SK-N-SH treated with all-trans-retinoic acid at 6 μM for 48 hours (cell line): Measurements from ENCODE around the gene GRAMD4.

Source experiments
- ATAC-seq: fragments of 200-7000 bp; cut with Tn5 transposase; 3 replicates; pipeline ENCODE4 v1.9.1; 2020; ENCODE audit warnings: mild to moderate bottlenecking, moderate library complexity
- ARNTL ChIP-seq: fragments of 450-650 bp; formaldehyde crosslinking; IDR thresholded peaks from 2 replicates; pipeline ENCODE4 v1.5.0; 2020; ENCODE audit warnings: low read depth, mild to moderate bottlenecking, moderate library complexity, borderline replicate concordance
- BACH2 ChIP-seq: fragments of 250-450 bp; sonication (Bioruptor Pico); IDR thresholded peaks from 2 replicates; pipeline ENCODE4 v1.9.0; 2021; ENCODE audit warnings: mild to moderate bottlenecking, borderline replicate concordance
- CREB5 ChIP-seq: fragments of 250-450 bp; sonication (Bioruptor Pico); IDR thresholded peaks from 2 replicates; pipeline ENCODE4 v1.5.1; 2020; ENCODE audit warnings: low read depth, mild to moderate bottlenecking, moderate library complexity
- CSDC2 ChIP-seq: fragments of 250-450 bp; sonication (Bioruptor Pico); IDR thresholded peaks from 2 replicates; pipeline ENCODE4 v1.5.0; 2020; ENCODE audit warnings: mild to moderate bottlenecking, moderate library complexity
- ESRRG ChIP-seq: fragments of 250-450 bp; sonication (Bioruptor Pico); IDR thresholded peaks from 2 replicates; pipeline ENCODE4 v1.6.1; 2021; ENCODE audit warnings: mild to moderate bottlenecking
- GLIS3 ChIP-seq: fragments of 250-450 bp; sonication (Bioruptor Pico); IDR thresholded peaks from 2 replicates; pipeline ENCODE4 v1.5.0; 2020; ENCODE audit warnings: mild to moderate bottlenecking, moderate library complexity
- ISL1 ChIP-seq: fragments of 250-450 bp; sonication (Bioruptor Pico); IDR thresholded peaks from 2 replicates; pipeline ENCODE4 v2.1.2; 2022; ENCODE audit warnings: mild to moderate bottlenecking, moderate library complexity
- PATZ1 ChIP-seq: fragments of 250-450 bp; sonication (Bioruptor Pico); IDR thresholded peaks from 2 replicates; pipeline ENCODE4 v1.8.0; 2020; ENCODE audit warnings: mild to moderate bottlenecking, moderate library complexity, borderline replicate concordance
- POU6F1 ChIP-seq: fragments of 250-450 bp; sonication (Bioruptor Pico); IDR thresholded peaks from 2 replicates; pipeline ENCODE4 v1.8.0; 2021; ENCODE audit warnings: low read depth, mild to moderate bottlenecking, moderate library complexity, borderline replicate concordance
- PPARA ChIP-seq: fragments of 250-450 bp; sonication (Bioruptor Pico); IDR thresholded peaks from 2 replicates; pipeline ENCODE4 v1.5.0; 2020; ENCODE audit warnings: mild to moderate bottlenecking, borderline replicate concordance
- RARB ChIP-seq: fragments of 250-450 bp; sonication (Bioruptor Pico); IDR thresholded peaks from 2 replicates; pipeline ENCODE4 v1.8.0; 2021; ENCODE audit warnings: mild to moderate bottlenecking, moderate library complexity
- SNAI2 ChIP-seq: fragments of 250-450 bp; sonication (Bioruptor Pico); IDR thresholded peaks from 2 replicates; pipeline ENCODE4 v1.5.0; 2020; ENCODE audit warnings: mild to moderate bottlenecking, moderate library complexity
- TCF4 ChIP-seq: fragments of 250-450 bp; sonication (Bioruptor Pico); IDR thresholded peaks from 2 replicates; pipeline ENCODE4 v1.8.0; 2021; ENCODE audit warnings: mild to moderate bottlenecking, moderate library complexity, borderline replicate concordance
- TOX ChIP-seq: fragments of 250-450 bp; sonication (Bioruptor Pico); IDR thresholded peaks from 2 replicates; pipeline ENCODE4 v1.8.0; 2021; ENCODE audit warnings: mild to moderate bottlenecking, moderate library complexity, borderline replicate concordance
- TSHZ2 ChIP-seq: fragments of 250-450 bp; sonication (Bioruptor Pico); IDR thresholded peaks from 2 replicates; pipeline ENCODE4 v1.5.0; 2020; ENCODE audit warnings: mild to moderate bottlenecking, moderate library complexity
- ZFP3 ChIP-seq: fragments of 250-450 bp; sonication (Bioruptor Pico); IDR thresholded peaks from 2 replicates; pipeline ENCODE4 v1.5.0; 2020; ENCODE audit warnings: mild to moderate bottlenecking, moderate library complexity
- ZFP30 ChIP-seq: fragments of 450-650 bp; formaldehyde crosslinking; IDR thresholded peaks from 2 replicates; pipeline ENCODE4 v1.5.0; 2022; ENCODE audit warnings: mild to moderate bottlenecking, moderate library complexity
- ZNF565 ChIP-seq: fragments of 450-650 bp; formaldehyde crosslinking; conservative IDR thresholded peaks from 2 replicates; pipeline ENCODE4 v1.5.0; 2020; ENCODE audit warnings: low read depth, mild to moderate bottlenecking, moderate library complexity
- ZNF70 ChIP-seq: fragments of 450-650 bp; formaldehyde crosslinking; IDR thresholded peaks from 2 replicates; pipeline ENCODE4 v1.5.0; 2020; ENCODE audit warnings: mild to moderate bottlenecking, moderate library complexity

The GRAMD4 gene

GRCh38 chr22:46672731-46673130 lies 52.5 kb downstream of the GRAMD4 start:
- no peak for ATAC-seq
- TF ChIP-seq ZFP3, result no peak
- no peak for TF ChIP-seq ZNF565 (CRISPR knock-in tag)
- no peak for TF ChIP-seq ISL1
- no peak for TF ChIP-seq BACH2 (CRISPR knock-in tag)
- TF ChIP-seq PPARA (CRISPR knock-in tag), result no peak
- TF ChIP-seq POU6F1 (CRISPR knock-in tag), result no peak
- TF ChIP-seq CSDC2 (CRISPR knock-in tag), result no peak
- no peak for TF ChIP-seq PATZ1
- TF ChIP-seq GLIS3 (CRISPR knock-in tag), result no peak
- no peak for TF ChIP-seq SNAI2 (CRISPR knock-in tag)
- no peak for TF ChIP-seq RARB
- TF ChIP-seq, all 23 proteins: peak for 0

GRCh38 chr22:46673205-46673604 lies 53.0 kb downstream of the GRAMD4 start:
- ATAC-seq, result no peak
- TF ChIP-seq ZFP3, result no peak
- no peak for TF ChIP-seq BACH2 (CRISPR knock-in tag)
- TF ChIP-seq CREB5, result no peak
- no peak for TF ChIP-seq ESRRG (CRISPR knock-in tag)
- TF ChIP-seq ZNF70 (CRISPR knock-in tag), result no peak
- no peak for TF ChIP-seq ISL1
- TF ChIP-seq ARNTL, result no peak
- TF ChIP-seq SNAI2 (CRISPR knock-in tag), result no peak
- TF ChIP-seq TCF4 (CRISPR knock-in tag), result no peak
- no peak for TF ChIP-seq POU6F1 (CRISPR knock-in tag)
- no peak for TF ChIP-seq ZFP30 (CRISPR knock-in tag)

GRCh38 chr22:46673662-46674236 lies 53.6 kb downstream of the GRAMD4 start:
- ATAC-seq, result no peak
- TF ChIP-seq BACH2 (CRISPR knock-in tag), result no peak
- no peak for TF ChIP-seq ZNF565 (CRISPR knock-in tag)
- no peak for TF ChIP-seq SNAI2 (CRISPR knock-in tag)
- no peak for TF ChIP-seq TOX (CRISPR knock-in tag)
- no peak for TF ChIP-seq PPARA (CRISPR knock-in tag)
- TF ChIP-seq TSHZ2 (CRISPR knock-in tag), result no peak
- no peak for TF ChIP-seq CREB5
- no peak for TF ChIP-seq ZFP30 (CRISPR knock-in tag)
- no peak for TF ChIP-seq PATZ1
- TF ChIP-seq ZNF70 (CRISPR knock-in tag), result no peak
- TF ChIP-seq, all 23 proteins: peak for 0
